ENCODE results near the gene SOX11. TPM values are rescaled to one million over a fixed set of nuclear protein-coding genes. Genes with fewer than 3 reads are reported as not detected.

Gene SOX11
- total and polyA plus RNA-seq, 2 donors (not counting 1 experiment from before 2014, with no cell fraction given): 0.01 TPM; not detected in 1

GRCh38 chr2:5673145-5674025 lies 18.8 kb upstream of the SOX11 start:
- CTCF ChIA-PET: no interaction called here
- Histone ChIP-seq H3K9me3 (ENCODE audit: control extremely low read depth in 1 of 3, control insufficient read depth in 2 of 3, insufficient read depth in 1 of 3, low read length in 2 of 3) (peaks cover 0 to 5% (median 0%) of the 10 kb centered on the region in 3 donors), H3K79me2 (ENCODE audit: control insufficient read depth, insufficient read depth, low read length) (no peaks in the 10 kb centered on the region), H3K27ac (ENCODE audit: low read length in 2 of 2) (no peak overlapping the region), H4K20me1 (ENCODE audit: control insufficient read depth, insufficient read depth, low read length, poor library complexity, severe bottlenecking) (no peaks in the 10 kb centered on the region), H3K36me3 (replicated peaks in 1 of 2; ENCODE audit: control extremely low read depth in 1 of 2, control insufficient read depth in 1 of 2, extremely low read depth in 1 of 2, insufficient read depth in 2 of 2, low read length in 1 of 2) (no peaks in the 10 kb centered on the region), H3K4me1 (ENCODE audit: control insufficient read depth in 2 of 2, insufficient read depth in 2 of 2, low read length in 2 of 2) (no peaks in the 10 kb centered on the region), H3K4me3 (ENCODE audit: control extremely low read depth in 1 of 5, extremely low read depth in 1 of 5, insufficient read depth in 1 of 5, low read depth in 2 of 5, low read length in 4 of 5) (no peak overlapping the region), H3K4me2 (replicated peaks; ENCODE audit: low read depth, low read length, poor library complexity, severe bottlenecking) (no peak overlapping the region), H2AFZ (ENCODE audit: insufficient read depth, low read depth, low read length, poor library complexity, severe bottlenecking) (no peak overlapping the region), H3K9ac (ENCODE audit: low read length) (no peak overlapping the region), H3K27me3 (replicated peaks in 1 of 4; ENCODE audit: control extremely low read depth in 1 of 4, control insufficient read depth in 3 of 4, insufficient read depth in 4 of 4, low read length in 3 of 4) (peaks cover 0 to 11% (median 6%) of the 10 kb centered on the region in 4 experiments)
- no peak for ATAC-seq (ENCODE audit: low read depth)
- Mint-ChIP-seq H3K27ac (no peak overlapping the region), H3K4me1 (no peaks in the 10 kb centered on the region), H3K27me3 (peaks cover 23% of the 10 kb centered on the region), H3K4me3 (no peak overlapping the region), H3K9me3 (ENCODE audit: insufficient read depth) (no peaks in the 10 kb centered on the region)
- intact Hi-C loops (cut with micrococcal nuclease): no loop called here
- POLR2A ChIA-PET: no interaction called here
- TF ChIP-seq EZH2 (IDR thresholded peaks at IDR 0.05; ENCODE audit: borderline replicate concordance, insufficient read depth, low read depth, low read length, poor library complexity, severe bottlenecking) (no peak), CTCF (IDR thresholded peaks at IDR 0.05) (no peak)
- 15% methylated on average over 46 of the region's 58 CpGs for WGBS (ENCODE audit: insufficient coverage)
- DNase-seq: no peak

GRCh38 chr2:5674026-5674340 lies 18.2 kb upstream of the SOX11 start:
- Histone ChIP-seq H3K27ac (ENCODE audit: low read length in 2 of 2) (no peak overlapping the region), H2AFZ (ENCODE audit: insufficient read depth, low read depth, low read length, poor library complexity, severe bottlenecking) (no peak overlapping the region), H4K20me1 (ENCODE audit: control insufficient read depth, insufficient read depth, low read length, poor library complexity, severe bottlenecking) (no peaks in the 10 kb centered on the region), H3K4me1 (ENCODE audit: control insufficient read depth in 2 of 2, insufficient read depth in 2 of 2, low read length in 2 of 2) (no peaks in the 10 kb centered on the region), H3K9ac (ENCODE audit: low read length) (no peak overlapping the region), H3K9me3 (ENCODE audit: control extremely low read depth in 1 of 3, control insufficient read depth in 2 of 3, insufficient read depth in 1 of 3, low read length in 2 of 3) (peaks cover 0 to 5% (median 0%) of the 10 kb centered on the region in 3 donors), H3K36me3 (replicated peaks in 1 of 2; ENCODE audit: control extremely low read depth in 1 of 2, control insufficient read depth in 1 of 2, extremely low read depth in 1 of 2, insufficient read depth in 2 of 2, low read length in 1 of 2) (no peaks in the 10 kb centered on the region), H3K27me3 (replicated peaks in 1 of 4; ENCODE audit: control extremely low read depth in 1 of 4, control insufficient read depth in 3 of 4, insufficient read depth in 4 of 4, low read length in 3 of 4) (peaks cover 0 to 11% (median 6%) of the 10 kb centered on the region in 4 experiments), H3K79me2 (ENCODE audit: control insufficient read depth, insufficient read depth, low read length) (no peaks in the 10 kb centered on the region), H3K4me3 (ENCODE audit: control extremely low read depth in 1 of 5, extremely low read depth in 1 of 5, insufficient read depth in 1 of 5, low read depth in 2 of 5, low read length in 4 of 5) (no peak overlapping the region), H3K4me2 (replicated peaks; ENCODE audit: low read depth, low read length, poor library complexity, severe bottlenecking) (no peak overlapping the region)
- Mint-ChIP-seq H3K27me3 (peaks cover 23% of the 10 kb centered on the region), H3K4me3 (no peak overlapping the region), H3K9me3 (ENCODE audit: insufficient read depth) (no peaks in the 10 kb centered on the region), H3K4me1 (no peaks in the 10 kb centered on the region), H3K27ac (no peak overlapping the region)
- DNase-seq (no peak), ATAC-seq (ENCODE audit: low read depth) (no peak)
- POLR2A ChIA-PET: no interaction called here
- no CpG with 5 or more reads among the region's 2 CpGs for WGBS (ENCODE audit: insufficient coverage)
- CTCF ChIA-PET: no interaction called here
- TF ChIP-seq EZH2 (IDR thresholded peaks at IDR 0.05; ENCODE audit: borderline replicate concordance, insufficient read depth, low read depth, low read length, poor library complexity, severe bottlenecking) (no peak), CTCF (IDR thresholded peaks at IDR 0.05) (no peak)
- intact Hi-C loops (cut with micrococcal nuclease): no loop called here
